Measurements from ENCODE around the gene RASSF3. TPM values are rescaled to one million over a fixed set of nuclear protein-coding genes. Genes with fewer than 3 reads are reported as not detected.

The RASSF3 gene
- total RNA-seq, 4 donors from 2014 or later = 19.4 to 46.2 (median 30.1) TPM

DNA sequence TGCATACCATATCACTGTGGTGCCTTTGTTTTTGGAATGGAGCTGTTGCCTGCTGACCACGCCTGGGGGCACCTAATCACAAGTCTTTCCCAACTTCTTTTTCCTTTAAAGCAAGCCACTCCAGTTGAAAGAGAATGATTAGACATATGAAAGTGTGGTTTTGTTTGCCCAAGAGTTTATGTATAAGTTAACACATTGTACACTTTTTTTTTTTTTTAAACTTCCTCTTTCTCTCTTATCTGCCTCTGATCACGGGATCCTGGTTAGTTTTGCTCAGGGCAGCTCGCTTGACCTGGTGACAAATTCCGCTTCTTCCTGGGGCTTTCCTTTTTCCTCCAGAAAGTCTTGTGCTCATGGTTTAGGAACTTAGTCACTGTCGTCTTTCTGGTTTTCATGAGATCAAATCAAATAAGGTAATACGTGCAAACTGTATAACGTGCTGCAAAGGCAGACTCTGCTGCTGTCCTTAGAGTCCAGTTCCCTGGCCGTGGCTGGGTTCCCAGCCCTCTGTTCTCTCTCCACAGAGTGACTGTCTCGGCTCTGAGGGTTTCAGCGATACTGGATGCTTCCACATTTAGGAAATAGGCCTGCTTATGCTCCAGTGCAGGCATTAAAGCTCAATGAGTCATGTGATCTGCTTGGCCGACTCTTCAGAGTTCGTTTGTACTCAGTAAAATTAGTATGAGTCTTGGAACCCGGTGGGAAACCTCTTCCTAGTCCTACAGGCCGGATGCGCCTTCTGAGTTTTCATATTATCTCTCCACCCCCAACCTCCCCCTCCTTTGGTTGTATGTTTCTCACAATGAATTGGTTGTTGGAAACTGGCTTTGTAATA is 15.2 kb downstream of the RASSF3 start:
- TF ChIP-seq, protein P1, sequence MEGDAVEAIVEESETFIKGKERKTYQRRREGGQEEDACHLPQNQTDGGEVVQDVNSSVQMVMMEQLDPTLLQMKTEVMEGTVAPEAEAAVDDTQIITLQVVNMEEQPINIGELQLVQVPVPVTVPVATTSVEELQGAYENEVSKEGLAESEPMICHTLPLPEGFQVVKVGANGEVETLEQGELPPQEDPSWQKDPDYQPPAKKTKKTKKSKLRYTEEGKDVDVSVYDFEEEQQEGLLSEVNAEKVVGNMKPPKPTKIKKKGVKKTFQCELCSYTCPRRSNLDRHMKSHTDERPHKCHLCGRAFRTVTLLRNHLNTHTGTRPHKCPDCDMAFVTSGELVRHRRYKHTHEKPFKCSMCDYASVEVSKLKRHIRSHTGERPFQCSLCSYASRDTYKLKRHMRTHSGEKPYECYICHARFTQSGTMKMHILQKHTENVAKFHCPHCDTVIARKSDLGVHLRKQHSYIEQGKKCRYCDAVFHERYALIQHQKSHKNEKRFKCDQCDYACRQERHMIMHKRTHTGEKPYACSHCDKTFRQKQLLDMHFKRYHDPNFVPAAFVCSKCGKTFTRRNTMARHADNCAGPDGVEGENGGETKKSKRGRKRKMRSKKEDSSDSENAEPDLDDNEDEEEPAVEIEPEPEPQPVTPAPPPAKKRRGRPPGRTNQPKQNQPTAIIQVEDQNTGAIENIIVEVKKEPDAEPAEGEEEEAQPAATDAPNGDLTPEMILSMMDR (IDR thresholded peaks at IDR 0.05; ENCODE audit: low read depth) = no peak

DNA sequence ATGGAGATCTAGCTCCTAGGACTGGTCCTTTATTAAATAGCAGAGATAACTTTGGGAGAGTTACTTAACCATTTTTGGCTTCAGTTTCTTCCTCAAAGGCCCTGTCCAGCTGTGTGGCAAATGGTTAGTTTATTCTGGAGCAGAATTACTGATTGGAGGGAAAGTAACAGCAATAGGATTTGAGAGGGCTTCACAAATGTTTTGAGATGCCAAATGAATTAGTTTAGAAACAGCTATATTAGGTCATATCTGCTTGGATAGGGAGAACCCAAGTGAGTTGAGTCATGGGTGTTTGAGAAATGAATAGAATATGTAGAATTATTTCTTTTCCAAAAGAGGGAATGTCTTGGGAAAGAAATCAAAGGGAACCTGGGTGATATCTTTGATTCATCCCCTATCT is 17.5 kb downstream of the RASSF3 start:
- TF ChIP-seq, protein P1 (IDR thresholded peaks at IDR 0.05; ENCODE audit: low read depth) = no peak

DNA sequence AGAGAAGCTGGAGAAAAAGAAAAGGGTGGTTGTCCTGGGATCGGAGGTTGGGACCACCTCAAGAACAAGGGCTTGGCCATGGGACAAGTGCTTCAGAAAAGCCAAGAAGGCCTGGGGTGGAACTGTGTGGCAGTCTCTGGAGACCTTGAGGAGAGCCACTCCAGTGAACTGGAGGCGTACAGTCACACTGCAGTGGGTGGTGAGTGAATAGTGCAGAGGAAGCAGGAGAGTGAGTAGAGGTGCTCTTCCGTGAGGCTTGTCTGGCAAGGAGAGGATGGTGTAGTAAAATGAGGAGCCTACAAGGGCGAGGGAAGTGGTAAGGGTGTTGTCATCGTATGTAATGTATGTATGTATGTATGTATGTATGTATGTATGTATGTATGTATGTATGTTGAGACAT is 20.9 kb downstream of the RASSF3 start:
- TF ChIP-seq, protein P1 (IDR thresholded peaks at IDR 0.05; ENCODE audit: low read depth) = no peak

DNA sequence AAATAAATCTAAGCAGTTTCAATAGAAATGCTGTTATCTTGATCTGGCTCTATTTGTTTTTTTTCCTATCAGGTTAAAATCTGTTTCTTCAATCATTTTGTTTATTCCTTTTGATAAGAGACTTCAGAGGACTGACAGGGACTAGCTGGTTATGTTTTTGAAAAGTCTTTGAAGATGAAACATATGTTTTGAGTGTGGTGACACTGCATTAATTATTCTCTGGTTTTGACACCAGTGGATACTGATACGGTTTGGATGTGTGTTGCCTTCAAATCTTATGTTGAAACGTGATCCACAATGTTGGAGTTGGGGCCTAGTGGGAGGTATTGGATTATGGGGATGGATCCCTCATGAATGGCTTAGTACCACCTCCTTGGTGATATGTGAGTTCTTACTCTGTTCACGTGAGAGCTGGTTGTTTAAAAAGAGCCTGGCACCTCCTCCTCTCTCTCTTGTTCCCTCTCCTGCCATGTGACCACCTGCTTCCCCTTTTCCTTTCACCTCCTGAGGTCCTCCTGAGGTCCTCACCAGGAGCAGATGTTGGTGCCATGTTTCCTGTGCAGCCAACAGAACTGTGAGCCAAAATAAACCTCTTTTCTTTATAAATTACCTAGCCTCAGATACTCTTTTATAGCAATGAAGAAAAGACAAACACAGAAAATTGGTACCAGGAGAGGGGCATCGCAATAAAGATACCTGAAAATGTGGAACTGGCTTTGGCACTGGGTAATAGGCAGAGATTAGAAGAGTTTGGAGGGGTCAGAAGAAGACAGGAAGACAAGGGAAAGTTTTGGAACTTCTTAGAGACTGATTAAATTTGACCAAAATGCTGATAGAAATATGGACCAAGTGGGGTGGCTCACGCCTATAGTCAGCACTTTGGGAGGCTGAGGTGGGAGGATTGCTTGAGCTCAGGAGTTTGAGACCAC is 23.0 kb downstream of the RASSF3 start:
- TF ChIP-seq, protein P1 (IDR thresholded peaks at IDR 0.05; ENCODE audit: low read depth) = no peak

DNA sequence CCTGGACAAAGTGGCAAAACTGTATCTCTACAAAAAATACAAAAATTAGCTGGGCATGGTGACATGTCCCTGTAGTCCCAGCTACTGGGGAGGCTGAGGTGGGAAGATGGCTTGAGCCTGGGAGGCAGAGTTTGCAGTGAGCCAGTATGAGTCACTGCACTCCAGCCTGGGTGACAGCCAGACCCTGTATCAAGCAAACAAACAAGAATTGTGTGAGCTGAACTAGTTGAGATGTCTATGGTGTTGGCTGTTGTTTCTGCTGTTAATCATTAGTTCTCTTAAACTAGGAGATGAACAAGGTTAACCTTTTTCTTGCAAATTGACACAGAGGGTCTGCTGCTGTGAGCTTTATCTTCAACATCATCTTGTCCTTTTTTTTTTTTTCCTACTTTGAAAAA is 23.6 kb downstream of the RASSF3 start:
- TF ChIP-seq, protein P1 (IDR thresholded peaks at IDR 0.05; ENCODE audit: low read depth) = no peak

DNA sequence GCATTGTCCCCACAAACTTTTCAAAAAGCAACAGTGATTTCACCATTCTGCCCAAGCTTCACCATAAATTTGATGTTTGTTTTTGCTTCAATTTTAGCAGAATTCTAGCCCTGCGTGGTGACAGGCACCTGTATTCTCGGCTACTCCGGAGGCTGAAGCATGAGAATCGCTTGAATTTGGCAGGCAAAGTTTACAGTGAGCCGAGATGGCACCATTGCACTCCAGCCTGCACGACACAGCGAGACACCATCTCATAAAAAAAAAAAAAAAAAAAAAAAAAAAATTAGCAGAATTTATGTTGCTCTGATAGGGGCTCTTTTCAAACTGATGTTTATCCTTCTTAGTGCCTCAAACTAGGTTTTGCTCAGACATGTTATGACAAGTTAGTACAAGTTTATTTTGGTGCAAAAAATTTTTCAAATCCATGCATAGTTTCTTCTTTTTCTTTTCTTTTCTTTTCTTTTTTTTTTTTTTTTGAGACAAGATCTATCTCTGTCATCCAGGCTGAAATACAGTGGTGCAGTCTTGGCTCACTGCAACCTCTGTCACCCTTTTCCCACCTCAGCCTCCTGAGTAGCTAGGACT is 24.3 kb downstream of the RASSF3 start:
- TF ChIP-seq, protein P1 (IDR thresholded peaks at IDR 0.05; ENCODE audit: low read depth) = no peak
